OCI-LY3 (cell line): Measurements from ENCODE around the gene CCDC154.

Source experiments
- EZH2phosphoT487 ChIP-seq: fragments of 200-600 bp; shearing (Covaris generic); IDR thresholded peaks from 2 replicates; pipeline ENCODE4 v1.6.1; 2018; ENCODE audit warnings: antibody characterized with exemption, mixed run types, low read depth
- TF ChIP-seq, protein P1 (sequence below): fragments of 200-600, 300-600 bp; sonication (generic); IDR thresholded peaks from 2 replicates; pipeline ENCODE4 v1.5.1; 2014; ENCODE audit warnings: antibody characterized with exemption, low read length, low read depth

DNA sequence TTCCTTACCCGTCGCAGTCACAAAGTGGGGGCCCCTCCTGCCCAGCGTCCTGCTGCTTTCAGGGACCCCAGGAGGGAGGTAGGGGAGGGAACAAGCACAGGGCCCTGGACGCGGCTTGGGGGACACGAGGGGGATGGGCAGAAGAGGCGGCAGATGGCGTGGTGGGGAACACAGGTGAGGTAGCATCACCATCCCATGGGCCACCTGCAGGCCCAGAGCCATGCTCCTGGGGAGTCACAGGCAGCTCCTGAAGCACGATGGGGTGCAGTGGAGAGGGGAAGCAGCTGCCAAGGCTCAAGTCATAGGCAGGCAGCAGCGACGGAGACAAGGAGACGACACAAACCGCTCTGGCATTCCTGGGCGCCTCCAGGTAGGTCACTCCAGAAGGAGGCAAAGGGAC, 40.6 kb downstream of the CCDC154 start:
- TF ChIP-seq EZH2phosphoT487: no peak
- TF ChIP-seq, protein P1, sequence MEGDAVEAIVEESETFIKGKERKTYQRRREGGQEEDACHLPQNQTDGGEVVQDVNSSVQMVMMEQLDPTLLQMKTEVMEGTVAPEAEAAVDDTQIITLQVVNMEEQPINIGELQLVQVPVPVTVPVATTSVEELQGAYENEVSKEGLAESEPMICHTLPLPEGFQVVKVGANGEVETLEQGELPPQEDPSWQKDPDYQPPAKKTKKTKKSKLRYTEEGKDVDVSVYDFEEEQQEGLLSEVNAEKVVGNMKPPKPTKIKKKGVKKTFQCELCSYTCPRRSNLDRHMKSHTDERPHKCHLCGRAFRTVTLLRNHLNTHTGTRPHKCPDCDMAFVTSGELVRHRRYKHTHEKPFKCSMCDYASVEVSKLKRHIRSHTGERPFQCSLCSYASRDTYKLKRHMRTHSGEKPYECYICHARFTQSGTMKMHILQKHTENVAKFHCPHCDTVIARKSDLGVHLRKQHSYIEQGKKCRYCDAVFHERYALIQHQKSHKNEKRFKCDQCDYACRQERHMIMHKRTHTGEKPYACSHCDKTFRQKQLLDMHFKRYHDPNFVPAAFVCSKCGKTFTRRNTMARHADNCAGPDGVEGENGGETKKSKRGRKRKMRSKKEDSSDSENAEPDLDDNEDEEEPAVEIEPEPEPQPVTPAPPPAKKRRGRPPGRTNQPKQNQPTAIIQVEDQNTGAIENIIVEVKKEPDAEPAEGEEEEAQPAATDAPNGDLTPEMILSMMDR: no peak
